Immature natural killer cell (primary cell): ENCODE data around the gene HPN. TPM values are rescaled to one million over a fixed set of nuclear protein-coding genes. Genes with fewer than 3 reads are reported as not detected.

Source experiments
- DNase-seq, 3 donors: peaks; one replicate each; pipeline ENCODE4 v3.0.0; 2022; ENCODE audit warnings: mixed read lengths in 1 of 3
- H3K27ac Mint-ChIP-seq, 6 donors: one replicate each; pipeline ENCODE4 v1.8.0; 2020; ENCODE audit warnings: mixed read lengths in 6 of 6, mild to moderate bottlenecking in 5 of 6, inconsistent platforms in 4 of 6, moderate library complexity in 3 of 6
- H3K27me3 Mint-ChIP-seq, 3 donors: one replicate each; pipeline ENCODE4 v1.8.0; 2020 to 2021; ENCODE audit warnings: low read depth in 3 of 3, mild to moderate bottlenecking in 3 of 3, mixed read lengths in 3 of 3, moderate library complexity in 3 of 3, inconsistent platforms in 1 of 3
- H3K36me3 Mint-ChIP-seq, 3 donors: one replicate each; pipeline ENCODE4 v1.8.0; 2020; ENCODE audit warnings: mixed read lengths in 3 of 3, inconsistent platforms in 2 of 3, mild to moderate bottlenecking in 2 of 3
- H3K4me1 Mint-ChIP-seq, 2 donors: one replicate each; pipeline ENCODE4 v1.8.0; 2020; ENCODE audit warnings: inconsistent platforms in 2 of 2, mild to moderate bottlenecking in 2 of 2, mixed read lengths in 2 of 2, moderate library complexity in 1 of 2
- H3K4me3 Mint-ChIP-seq, 5 donors: one replicate each; pipeline ENCODE4 v1.8.0; 2020; ENCODE audit warnings: mild to moderate bottlenecking in 5 of 5, mixed read lengths in 5 of 5, inconsistent platforms in 3 of 5, moderate library complexity in 3 of 5
- H3K9me3 Mint-ChIP-seq, 6 donors: one replicate each; pipeline ENCODE4 v1.8.0; 2020; ENCODE audit warnings: mild to moderate bottlenecking in 6 of 6, mixed read lengths in 6 of 6, inconsistent platforms in 4 of 6, moderate library complexity in 3 of 6
- polyA plus RNA-seq, 3 donors: library from polyadenylated mRNA; unstranded; fragments of 300-500 nt; fragmentation: Illumina TruSeq; gene quantifications; one replicate each; pipeline ENCODE4 v1.2.3, GENCODE V29; 2021

HPN gene
- polyA plus RNA-seq, 3 donors from 2014 or later = not detected

GRCh38 chr19:35073516-35073915 is 32.0 kb downstream of the HPN start:
- Mint-ChIP-seq H3K27me3 (peaks cover 0 to 4% (median 0%) of the 10 kb centered on the region in 3 donors), H3K27ac (no peak overlapping the region), H3K4me1 (peaks cover 8 to 18% of the 10 kb centered on the region in 2 donors), H3K9me3 (peaks cover 0 to 10% (median 3%) of the 10 kb centered on the region in 6 donors), H3K36me3 (peaks cover 0 to 5% (median 0%) of the 10 kb centered on the region in 3 donors), H3K4me3 (no peak overlapping the region)
- DNase-seq = no peak

- Mint-ChIP-seq H3K4me1 (peaks cover 8 to 18% of the 10 kb centered on the region in 2 donors), H3K27me3 (peaks cover 0 to 4% (median 0%) of the 10 kb centered on the region in 3 donors), H3K36me3 (peaks cover 0 to 5% (median 0%) of the 10 kb centered on the region in 3 donors), H3K4me3 (no peak overlapping the region), H3K27ac (no peak overlapping the region), H3K9me3 (peaks cover 0 to 10% (median 3%) of the 10 kb centered on the region in 6 donors)
- no peak for DNase-seq
Observed at GRCh38 chr19:35073941-35074340, 32.4 kb downstream of the HPN start.

GRCh38 chr19:35074426-35075201 is 33.1 kb downstream of the HPN start:
- H3K27me3 Mint-ChIP-seq = peaks cover 0 to 4% (median 0%) of the 10 kb centered on the region in 3 donors
- no peak overlapping the region for H3K4me3 Mint-ChIP-seq

GRCh38 chr19:35075202-35076025 is 33.9 kb downstream of the HPN start:
- peaks cover 0 to 5% (median 0%) of the 10 kb centered on the region in 3 donors for H3K36me3 Mint-ChIP-seq
- H3K4me1 Mint-ChIP-seq = peaks cover 8 to 18% of the 10 kb centered on the region in 2 donors
- H3K9me3 Mint-ChIP-seq = peaks cover 0 to 5% (median 3%) of the 10 kb centered on the region in 6 donors
- no peak overlapping the region for H3K27ac Mint-ChIP-seq
- DNase-seq = no peak
- peaks cover 0 to 4% (median 0%) of the 10 kb centered on the region in 3 donors for H3K27me3 Mint-ChIP-seq
- no peak overlapping the region for H3K4me3 Mint-ChIP-seq

More at GRCh38 chr19:35074426-35075201, 33.1 kb downstream of the HPN start:
- Mint-ChIP-seq H3K4me1 (peaks cover 8 to 18% of the 10 kb centered on the region in 2 donors), H3K9me3 (peaks cover 0 to 10% (median 3%) of the 10 kb centered on the region in 6 donors), H3K27ac (no peak overlapping the region), H3K36me3 (peaks cover 0 to 5% (median 0%) of the 10 kb centered on the region in 3 donors)
- DNase-seq = no peak

GRCh38 chr19:35076026-35076370 is 34.5 kb downstream of the HPN start:
- Mint-ChIP-seq H3K27ac (no peak overlapping the region), H3K4me3 (no peak overlapping the region), H3K27me3 (peaks cover 0 to 6% (median 0%) of the 10 kb centered on the region in 3 donors), H3K4me1 (peaks cover 8 to 18% of the 10 kb centered on the region in 2 donors), H3K9me3 (peaks cover 0 to 2% (median 0%) of the 10 kb centered on the region in 6 donors), H3K36me3 (peaks cover 0 to 5% (median 0%) of the 10 kb centered on the region in 3 donors)
- DNase-seq = no peak

GRCh38 chr19:35076657-35077056 is 35.1 kb downstream of the HPN start:
- peak; percentile 37 to 46 (median 39) for DNase-seq
- Mint-ChIP-seq H3K27ac (no peak overlapping the region), H3K9me3 (peaks cover 0 to 2% (median 0%) of the 10 kb centered on the region in 6 donors), H3K4me3 (peak overlapping the region in 1 of 5 donors; percentile 18), H3K4me1 (peaks cover 8 to 18% of the 10 kb centered on the region in 2 donors), H3K27me3 (peaks cover 0 to 6% (median 0%) of the 10 kb centered on the region in 3 donors), H3K36me3 (peaks cover 0 to 5% (median 0%) of the 10 kb centered on the region in 3 donors)

GRCh38 chr19:35077411-35078223 is 36.1 kb downstream of the HPN start:
- peak overlapping the region in 1 of 5 donors; percentile 34 for H3K4me3 Mint-ChIP-seq
- no peak for DNase-seq
- H3K9me3 Mint-ChIP-seq = peaks cover 0 to 2% (median 0%) of the 10 kb centered on the region in 6 donors
- peaks cover 0 to 5% (median 0%) of the 10 kb centered on the region in 3 donors for H3K36me3 Mint-ChIP-seq
- H3K27me3 Mint-ChIP-seq = peaks cover 0 to 6% (median 0%) of the 10 kb centered on the region in 3 donors
- peaks cover 8 to 18% of the 10 kb centered on the region in 2 donors for H3K4me1 Mint-ChIP-seq
- H3K27ac Mint-ChIP-seq = peak overlapping the region in 1 of 6 donors; percentile 42

GRCh38 chr19:35079826-35080225 is 38.3 kb downstream of the HPN start:
- Mint-ChIP-seq H3K4me1 (peaks cover 9 to 18% of the 10 kb centered on the region in 2 donors), H3K27ac (no peak overlapping the region), H3K36me3 (peaks cover 0 to 5% (median 0%) of the 10 kb centered on the region in 3 donors), H3K27me3 (peaks cover 0 to 6% (median 0%) of the 10 kb centered on the region in 3 donors), H3K4me3 (no peak overlapping the region), H3K9me3 (peaks cover 0 to 2% (median 0%) of the 10 kb centered on the region in 6 donors)
- no peak for DNase-seq

- Mint-ChIP-seq H3K9me3 (peaks cover 0 to 2% (median 0%) of the 10 kb centered on the region in 6 donors), H3K27ac (no peak overlapping the region), H3K4me1 (peaks cover 15 to 23% of the 10 kb centered on the region in 2 donors), H3K4me3 (no peak overlapping the region), H3K36me3 (peaks cover 0 to 5% (median 0%) of the 10 kb centered on the region in 3 donors), H3K27me3 (peaks cover 0 to 3% (median 0%) of the 10 kb centered on the region in 3 donors)
- DNase-seq = no peak
Observed at GRCh38 chr19:35080613-35081170, 39.2 kb downstream of the HPN start.

GRCh38 chr19:35081201-35081600 is 39.7 kb downstream of the HPN start:
- peaks cover 0 to 2% (median 0%) of the 10 kb centered on the region in 6 donors for H3K9me3 Mint-ChIP-seq
- no peak overlapping the region for H3K27ac Mint-ChIP-seq
- H3K4me3 Mint-ChIP-seq = no peak overlapping the region
- H3K4me1 Mint-ChIP-seq = peaks cover 20 to 28% of the 10 kb centered on the region in 2 donors
- DNase-seq = no peak
- peaks cover 0 to 2% (median 0%) of the 10 kb centered on the region in 3 donors for H3K27me3 Mint-ChIP-seq
- peaks cover 0 to 5% (median 0%) of the 10 kb centered on the region in 3 donors for H3K36me3 Mint-ChIP-seq

- Mint-ChIP-seq H3K36me3 (no peaks in the 10 kb centered on the region), H3K27ac (peak overlapping the region in 2 of 6 donors; percentile 34 to 36), H3K9me3 (no peaks in the 10 kb centered on the region), H3K4me3 (no peak overlapping the region), H3K4me1 (peaks cover 21 to 28% of the 10 kb centered on the region in 2 donors), H3K27me3 (peaks cover 0 to 4% (median 2%) of the 10 kb centered on the region in 3 donors)
- DNase-seq = no peak
Observed at GRCh38 chr19:35083691-35084508, 42.4 kb downstream of the HPN start.

- no peak for DNase-seq
- peak overlapping the region in 1 of 6 donors; percentile 34 for H3K27ac Mint-ChIP-seq
- H3K4me3 Mint-ChIP-seq = no peak overlapping the region
- H3K36me3 Mint-ChIP-seq = no peaks in the 10 kb centered on the region
- H3K9me3 Mint-ChIP-seq = no peaks in the 10 kb centered on the region
- peaks cover 21 to 28% of the 10 kb centered on the region in 2 donors for H3K4me1 Mint-ChIP-seq
- H3K27me3 Mint-ChIP-seq = peaks cover 0 to 4% (median 2%) of the 10 kb centered on the region in 3 donors
Observed at GRCh38 chr19:35084509-35084762, 42.9 kb downstream of the HPN start.
